Spleen (tissue), 11 donors: ENCODE results near the gene FGF18. TPM values are rescaled to one million over a fixed set of nuclear protein-coding genes. Genes with fewer than 3 reads are reported as not detected.

Source experiments
- DNase-seq: peaks from one replicate; pipeline ENCODE4 v3.0.0-alpha.2; 2020
- H3K27ac ChIP-seq, 8 donors: fragments of 200-600 bp; sonication (generic) in 7 of 8; 1 replicate in 4 of 8; 2 replicates in 4 of 8; pipeline versions ENCODE4 v1.5.0 to v1.8.0; 2016 to 2021; ENCODE audit warnings: inconsistent platforms in 4 of 8, mild to moderate bottlenecking in 4 of 8, moderate library complexity in 1 of 8
- H3K27me3 ChIP-seq, 7 donors: fragments of 200-600 bp; sonication (generic) in 6 of 7; replicated peaks in 1 of 7; 1 replicate in 4 of 7; 2 replicates in 3 of 7; pipeline versions ENCODE4 v1.5.0 to v1.8.0; 2016 to 2021; ENCODE audit warnings: inconsistent platforms in 3 of 7, mild to moderate bottlenecking in 1 of 7
- H3K36me3 ChIP-seq, 6 donors: fragments of 200-600 bp; sonication (generic) in 5 of 6; 1 replicate in 4 of 6; 2 replicates in 2 of 6; pipeline versions ENCODE4 v1.5.0 to v1.8.0; 2016 to 2021; ENCODE audit warnings: inconsistent platforms in 2 of 6
- H3K4me1 ChIP-seq, 6 donors: fragments of 200-600 bp; sonication (generic) in 5 of 6; 1 replicate in 3 of 6; 2 replicates in 3 of 6; pipeline versions ENCODE4 v1.5.0 to v1.8.0; 2016 to 2021; ENCODE audit warnings: inconsistent platforms in 3 of 6
- H3K4me3 ChIP-seq, 8 donors: fragments of 200-600 bp; sonication (generic) in 7 of 8; 1 replicate in 4 of 8; 2 replicates in 4 of 8; pipeline versions ENCODE4 v1.5.0 to v1.8.0; 2016 to 2021; ENCODE audit warnings: inconsistent platforms in 4 of 8, mild to moderate bottlenecking in 4 of 8, moderate library complexity in 2 of 8
- H3K9me3 ChIP-seq, 8 donors: fragments of 200-600 bp; sonication (generic) in 7 of 8; 1 replicate in 4 of 8; 2 replicates in 4 of 8; pipeline versions ENCODE4 v1.5.0 to v1.8.0; 2016 to 2021; ENCODE audit warnings: inconsistent platforms in 4 of 8
- POLR2A ChIP-seq, 3 donors: fragments of 450-650 bp; IDR thresholded peaks; one replicate each; pipeline ENCODE4 v1.5.1; 2017; ENCODE audit warnings: antibody characterized with exemption in 3 of 3, mild to moderate bottlenecking in 1 of 3
- POLR2AphosphoS5 ChIP-seq, 3 donors: sonication (generic); formaldehyde crosslinking; IDR thresholded peaks; one replicate each; pipeline ENCODE4 v1.5.1; 2017; ENCODE audit warnings: antibody characterized with exemption in 3 of 3
- WGBS, 5 donors: extraction: QIAGEN DNeasy Blood & Tissue Kit in 3 of 5; methylation state at CpG; one replicate each; pipeline versions ENCODE4 v1.1.5 to v1.1.7; 2013 to 2018; 5-methylcytosine and 5-hydroxymethylcytosine counted together
- intact Hi-C: fragments of 100-400 bp; cut with DNase I; formaldehyde crosslinking; loops from one replicate; pipeline ENCODE4 v1.15.0; 2023; ENCODE audit warnings: low total_unique reads
- polyA plus RNA-seq, 3 donors: library from polyadenylated mRNA; stranded (reverse); fragments of 200-250 nt; gene quantifications; one replicate each; pipeline ENCODE4 v1.2.1, GENCODE V29; 2013
- total RNA-seq, 7 donors: library from RNA; depleted of rRNA in 3 of 7; stranded (reverse); fragments of >200 nt in 3 of 7; fragmentation: NEBNext Ultra II Directional in 4 of 7; extraction: Animal tissue kit (Norgen Biotek cat#: 25700) in 4 of 7; gene quantifications; one replicate each; pipeline versions ENCODE4 v1.1.0 to v1.2.1, GENCODE V29; 2016 to 2021
- TF ChIP-seq, protein P1 (sequence below), 11 experiments: fragments of 200-600 bp in 7 of 11; fragments of 450-650 bp in 4 of 11; sonication (generic) in 4 of 11; IDR thresholded peaks in 8 of 11; conservative IDR thresholded peaks in 3 of 11; 1 replicate in 7 of 11; 2 replicates in 4 of 11; pipeline versions ENCODE4 v1.4.0 to v1.8.0; 2016 to 2021; ENCODE audit warnings: antibody characterized with exemption in 11 of 11, inconsistent platforms in 4 of 11, mild to moderate bottlenecking in 1 of 11
- donor health status: healthy with polysubstance abuse.
- donor health status: DM: no; HTN: no; CAD: no; lungs with moderate emphysema.
- donor health status: DM: no; HTN: no; CAD: no.
- donor health status: Bipolar disorder and iron deficiency.
- donor health status: healthy.
- donor health status: DM: no; HTN: no; CAD: no.
- donor health status: DM: yes; HTN: yes; CAD: no.

Gene FGF18
- total and polyA plus RNA-seq, 10 donors: 0.22 to 0.74 (median 0.33) TPM; not detected in 1

DNA sequence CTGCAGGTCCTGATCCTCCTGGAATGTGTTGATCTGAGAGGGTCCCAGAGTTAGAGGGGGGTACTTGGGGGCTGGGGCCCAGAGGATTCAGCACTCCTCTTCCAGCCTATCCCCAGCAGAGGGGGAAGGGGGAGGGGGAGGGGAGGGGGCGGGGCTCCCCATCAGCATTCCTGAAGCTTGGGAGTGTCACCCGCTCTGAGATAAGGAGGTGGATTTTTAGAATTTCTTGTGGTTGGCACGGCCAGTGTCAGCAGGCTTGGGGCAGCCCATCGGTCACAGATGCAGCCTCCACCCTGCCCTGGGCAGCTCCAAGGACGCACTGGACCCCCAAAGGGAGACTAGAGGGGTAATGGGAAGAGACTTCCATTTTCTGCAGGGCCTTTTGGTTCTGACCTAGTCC, 5.3 kb downstream of the FGF18 start:
- no peaks in the 10 kb centered on the region for H3K9me3 ChIP-seq
- intact Hi-C loops: no loop called here
- peaks cover 0 to 40% (median 20%) of the 10 kb centered on the region in 7 donors for H3K27me3 ChIP-seq
- peaks cover 7 to 18% (median 17%) of the 10 kb centered on the region in 6 donors for H3K4me1 ChIP-seq
- no peaks in the 10 kb centered on the region for H3K36me3 ChIP-seq
- no peak overlapping the region for H3K27ac ChIP-seq
- no peak overlapping the region for H3K4me3 ChIP-seq
- DNase-seq: no peak
- 67 to 88% (median 77%) methylated on average over 5 of the region's 5 CpGs for WGBS, 5 donors
- no peak for TF ChIP-seq POLR2AphosphoS5 (IDR thresholded peaks at IDR 0.05)
- TF ChIP-seq, protein P1, sequence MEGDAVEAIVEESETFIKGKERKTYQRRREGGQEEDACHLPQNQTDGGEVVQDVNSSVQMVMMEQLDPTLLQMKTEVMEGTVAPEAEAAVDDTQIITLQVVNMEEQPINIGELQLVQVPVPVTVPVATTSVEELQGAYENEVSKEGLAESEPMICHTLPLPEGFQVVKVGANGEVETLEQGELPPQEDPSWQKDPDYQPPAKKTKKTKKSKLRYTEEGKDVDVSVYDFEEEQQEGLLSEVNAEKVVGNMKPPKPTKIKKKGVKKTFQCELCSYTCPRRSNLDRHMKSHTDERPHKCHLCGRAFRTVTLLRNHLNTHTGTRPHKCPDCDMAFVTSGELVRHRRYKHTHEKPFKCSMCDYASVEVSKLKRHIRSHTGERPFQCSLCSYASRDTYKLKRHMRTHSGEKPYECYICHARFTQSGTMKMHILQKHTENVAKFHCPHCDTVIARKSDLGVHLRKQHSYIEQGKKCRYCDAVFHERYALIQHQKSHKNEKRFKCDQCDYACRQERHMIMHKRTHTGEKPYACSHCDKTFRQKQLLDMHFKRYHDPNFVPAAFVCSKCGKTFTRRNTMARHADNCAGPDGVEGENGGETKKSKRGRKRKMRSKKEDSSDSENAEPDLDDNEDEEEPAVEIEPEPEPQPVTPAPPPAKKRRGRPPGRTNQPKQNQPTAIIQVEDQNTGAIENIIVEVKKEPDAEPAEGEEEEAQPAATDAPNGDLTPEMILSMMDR (IDR thresholded peaks at IDR 0.05 in 8 of 11, conservative IDR thresholded peaks at IDR 0.05 in 3 of 11): no peak
- no peak for TF ChIP-seq POLR2A (IDR thresholded peaks at IDR 0.05)

DNA sequence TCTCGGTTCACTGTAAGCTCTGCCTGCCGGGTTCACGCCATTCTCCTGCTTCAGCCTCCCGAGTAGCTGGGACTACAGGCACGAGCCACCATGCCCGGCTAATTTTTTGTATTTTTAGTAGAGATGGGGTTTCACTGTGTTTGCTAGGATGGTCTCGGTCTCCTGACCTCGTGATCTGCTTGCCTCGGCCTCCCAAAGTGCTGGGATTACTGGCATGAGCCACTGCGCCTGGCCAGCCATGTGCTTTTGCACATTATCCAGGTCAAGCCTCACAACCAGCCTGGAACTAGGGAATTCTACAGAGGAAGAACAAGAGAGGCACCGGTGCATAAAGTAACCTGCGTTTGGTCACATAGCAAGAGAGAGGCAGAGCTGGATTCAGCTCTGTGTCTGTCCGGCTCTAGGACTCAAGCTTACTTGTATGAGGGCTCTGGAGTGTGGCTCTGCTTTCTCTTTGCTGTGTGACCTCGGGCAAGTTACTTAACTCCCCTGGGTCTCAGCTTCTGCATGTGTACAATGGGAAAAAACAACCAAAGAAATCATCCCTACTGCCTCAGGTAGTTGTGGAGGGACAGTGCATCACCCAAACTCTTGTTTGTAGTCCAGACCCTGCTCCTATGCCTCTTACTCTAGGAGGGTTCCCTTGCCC, 6.3 kb downstream of the FGF18 start:
- no peaks in the 10 kb centered on the region for H3K36me3 ChIP-seq
- no peak for TF ChIP-seq POLR2AphosphoS5 (IDR thresholded peaks at IDR 0.05)
- TF ChIP-seq POLR2A (IDR thresholded peaks at IDR 0.05): no peak
- TF ChIP-seq, protein P1 (IDR thresholded peaks at IDR 0.05 in 8 of 11, conservative IDR thresholded peaks at IDR 0.05 in 3 of 11): no peak
- H3K4me3 ChIP-seq: no peak overlapping the region
- H3K9me3 ChIP-seq: no peaks in the 10 kb centered on the region
- peak; percentile 29 for DNase-seq
- WGBS, 5 donors: 86 to 93% (median 90%) methylated on average over 13 to 14 of the region's 14 CpGs
- peaks cover 0 to 30% (median 10%) of the 10 kb centered on the region in 7 donors for H3K27me3 ChIP-seq
- intact Hi-C loops: no loop called here
- no peak overlapping the region for H3K27ac ChIP-seq
- H3K4me1 ChIP-seq: peaks cover 3 to 8% (median 7%) of the 10 kb centered on the region in 6 donors

DNA sequence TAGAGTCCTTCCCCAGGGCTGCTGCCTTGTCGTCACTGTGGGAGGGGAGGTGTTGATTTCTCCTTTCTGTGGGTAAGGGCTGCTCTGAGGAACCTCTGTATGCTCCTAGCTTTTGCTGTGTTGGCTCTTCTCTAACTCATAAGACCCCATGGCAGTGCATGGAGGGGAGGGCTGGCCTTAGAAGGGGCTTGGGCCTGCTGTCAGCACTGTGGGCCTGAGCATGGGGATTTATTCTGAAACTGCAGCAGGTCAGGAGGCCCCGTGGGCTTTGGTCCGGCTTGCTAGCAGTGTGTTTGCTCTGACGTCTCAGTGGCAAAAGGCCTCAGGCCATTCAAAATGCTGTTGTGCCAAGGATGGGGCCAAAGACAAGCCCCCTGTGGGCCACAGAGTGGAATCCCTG, 6.8 kb downstream of the FGF18 start:
- DNase-seq: peak; percentile 43
- Histone ChIP-seq H3K36me3 (no peaks in the 10 kb centered on the region), H3K4me1 (peaks cover 0 to 2% (median 2%) of the 10 kb centered on the region in 6 donors), H3K9me3 (no peaks in the 10 kb centered on the region), H3K27ac (no peak overlapping the region), H3K4me3 (no peak overlapping the region), H3K27me3 (peaks cover 0 to 25% (median 5%) of the 10 kb centered on the region in 7 donors)
- TF ChIP-seq POLR2AphosphoS5 (IDR thresholded peaks at IDR 0.05) (no peak), POLR2A (IDR thresholded peaks at IDR 0.05) (no peak)
- TF ChIP-seq, protein P1 (IDR thresholded peaks at IDR 0.05 in 8 of 11, conservative IDR thresholded peaks at IDR 0.05 in 3 of 11): no peak
- intact Hi-C loops: no loop called here
- WGBS, 5 donors: 74 to 89% (median 85%) methylated on average over 4 of the region's 4 CpGs

DNA sequence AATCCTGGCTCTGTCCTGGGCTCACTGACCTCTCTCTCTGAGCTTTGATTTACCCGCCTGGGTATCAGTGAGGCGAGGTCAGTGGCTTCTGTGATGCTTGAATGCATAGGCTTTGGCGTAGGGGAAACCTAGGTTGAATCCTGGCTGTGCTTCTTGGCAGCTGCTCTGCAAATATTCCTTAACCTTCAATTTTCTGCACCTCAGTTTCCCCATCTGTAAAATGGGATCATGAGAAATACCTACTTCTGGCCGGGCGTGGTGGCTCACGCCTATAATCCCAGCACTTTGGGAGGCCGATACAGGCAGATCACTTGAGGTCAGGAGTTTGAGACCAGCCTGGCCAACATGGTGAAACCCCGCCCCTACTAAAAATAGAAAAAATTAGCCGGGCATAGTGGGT, 7.2 kb downstream of the FGF18 start:
- Histone ChIP-seq H3K4me1 (no peaks in the 10 kb centered on the region), H3K9me3 (no peaks in the 10 kb centered on the region), H3K27me3 (peaks cover 0 to 21% (median under 1%) of the 10 kb centered on the region in 7 donors), H3K27ac (no peak overlapping the region), H3K4me3 (no peak overlapping the region), H3K36me3 (no peaks in the 10 kb centered on the region)
- TF ChIP-seq POLR2A (IDR thresholded peaks at IDR 0.05): no peak
- TF ChIP-seq, protein P1 (IDR thresholded peaks at IDR 0.05 in 8 of 11, conservative IDR thresholded peaks at IDR 0.05 in 3 of 11): no peak
- TF ChIP-seq POLR2AphosphoS5 (IDR thresholded peaks at IDR 0.05): no peak
- WGBS, 5 donors: 86 to 96% (median 94%) methylated on average over 9 of the region's 9 CpGs
- no peak for DNase-seq
- intact Hi-C loops: no loop called here
